Muscle layer of colon (tissue), 2 donors: Measurements from ENCODE around the gene OR10G6.
"Not testable (repeated sequence)": the region's sequence is repeated elsewhere in the genome, so short reads cannot be mapped to it uniquely, and the experiment has no call there.

Source experiments
- H3K27ac ChIP-seq: one replicate; pipeline ENCODE4 v1.7.0; 2013; ENCODE audit warnings: low read depth, mild to moderate bottlenecking, low read length, moderate library complexity
- H3K27me3 ChIP-seq, 2 donors: one replicate each; pipeline ENCODE4 v1.7.0; 2013; ENCODE audit warnings: low read length in 2 of 2, mild to moderate bottlenecking in 2 of 2; ENCODE audit not compliant: insufficient read depth in 2 of 2, control insufficient read depth in 1 of 2
- H3K36me3 ChIP-seq: one replicate; pipeline ENCODE4 v1.7.0; 2013; ENCODE audit warnings: mild to moderate bottlenecking, low read length; ENCODE audit not compliant: insufficient read depth
- H3K4me1 ChIP-seq: one replicate; pipeline ENCODE4 v1.7.0; 2013; ENCODE audit warnings: mild to moderate bottlenecking, low read length; ENCODE audit not compliant: insufficient read depth
- H3K4me3 ChIP-seq, 2 donors: one replicate each; pipeline ENCODE4 v1.7.0; 2013; ENCODE audit warnings: low read length in 2 of 2, low read depth in 1 of 2, mild to moderate bottlenecking in 1 of 2, moderate library complexity in 1 of 2
- H3K9ac ChIP-seq: one replicate; pipeline ENCODE4 v1.7.0; 2013; ENCODE audit warnings: low read length
- H3K9me3 ChIP-seq: one replicate; pipeline ENCODE4 v1.7.0; 2013; ENCODE audit warnings: mild to moderate bottlenecking, low read length
- donor health status: abdominal sarcoma.
- donor health status: Adenocarcinoma of cecum.

OR10G6 gene

GRCh38 chr11:123995119-123995518 is at the start of gene OR10G6:
Gene OR10G6 (minus strand): TSS chr11:123995161. CDS start chr11:123995161, 0 bp downstream.
- H3K4me3 ChIP-seq, result no peak within 1 kb of the TSS
- no peaks in the 10 kb centered on the region for H3K9me3 ChIP-seq
- H3K27ac ChIP-seq, result no peak within 1 kb of the TSS
- H3K4me1 ChIP-seq, result no peaks in the 10 kb centered on the region
- H3K9ac ChIP-seq, result no peak within 1 kb of the TSS
- H3K27me3 ChIP-seq, result no peaks in the 10 kb centered on the region
- no peaks in the 10 kb centered on the region for H3K36me3 ChIP-seq

- Histone ChIP-seq H3K4me1 (no peaks in the 10 kb centered on the region), H3K36me3 (no peaks in the 10 kb centered on the region), H3K9ac (no peak overlapping the region), H3K27me3 (no peaks in the 10 kb centered on the region), H3K27ac (no peak overlapping the region), H3K4me3 (no peak overlapping the region), H3K9me3 (no peaks in the 10 kb centered on the region)
Observed at GRCh38 chr11:124043420-124043819, 48.5 kb upstream of the OR10G6 start.

- Histone ChIP-seq H3K27me3 (no peaks in the 10 kb centered on the region), H3K9ac (no peak within 1 kb of the TSS), H3K4me3 (no peak within 1 kb of the TSS), H3K27ac (no peak within 1 kb of the TSS), H3K9me3 (no peaks in the 10 kb centered on the region), H3K36me3 (no peaks in the 10 kb centered on the region), H3K4me1 (no peaks in the 10 kb centered on the region)
Observed at GRCh38 chr11:124041254-124041653, 46.3 kb upstream of the OR10G6 start, which contains the start of gene OR10G7. Gene OR10G7 (minus strand): TSS chr11:124041325. CDS start chr11:124039001, 2,324 bp downstream.

GRCh38 chr11:124039557-124039956 is 44.6 kb upstream of the OR10G6 start:
- no peaks in the 10 kb centered on the region for H3K36me3 ChIP-seq
- H3K27me3 ChIP-seq, result no peaks in the 10 kb centered on the region
- H3K4me3 ChIP-seq, result no peak overlapping the region
- no peaks in the 10 kb centered on the region for H3K4me1 ChIP-seq
- H3K27ac ChIP-seq, result no peak overlapping the region
- no peaks in the 10 kb centered on the region for H3K9me3 ChIP-seq
- H3K9ac ChIP-seq, result no peak overlapping the region

GRCh38 chr11:124036666-124037065 is 41.7 kb upstream of the OR10G6 start:
- Histone ChIP-seq H3K4me3 (no peak overlapping the region), H3K36me3 (no peaks in the 10 kb centered on the region), H3K27ac (no peak overlapping the region), H3K27me3 (no peaks in the 10 kb centered on the region), H3K9ac (no peak overlapping the region), H3K9me3 (no peaks in the 10 kb centered on the region), H3K4me1 (no peaks in the 10 kb centered on the region)

GRCh38 chr11:124026498-124026897 is 31.5 kb upstream of the OR10G6 start, which contains the start of gene OR10G8:
Gene OR10G8 (plus strand): TSS chr11:124026798. CDS start chr11:124029623, 2,825 bp downstream.
- Histone ChIP-seq H3K4me1 (no peaks in the 10 kb centered on the region), H3K9ac (no peak within 1 kb of the TSS), H3K9me3 (no peaks in the 10 kb centered on the region), H3K27ac (no peak within 1 kb of the TSS), H3K4me3 (no peak within 1 kb of the TSS), H3K36me3 (no peaks in the 10 kb centered on the region), H3K27me3 (no peaks in the 10 kb centered on the region)

GRCh38 chr11:124015837-124016236 is 20.9 kb upstream of the OR10G6 start:
- not testable (repeated sequence) for H3K4me1 ChIP-seq, H3K27ac ChIP-seq, H3K27me3 ChIP-seq, H3K4me3 ChIP-seq, H3K9me3 ChIP-seq, H3K36me3 ChIP-seq, H3K9ac ChIP-seq

- Histone ChIP-seq H3K9me3 (no peaks in the 10 kb centered on the region), H3K27ac (no peak within 1 kb of the TSS), H3K4me3 (no peak within 1 kb of the TSS), H3K4me1 (no peaks in the 10 kb centered on the region), H3K27me3 (no peaks in the 10 kb centered on the region), H3K9ac (no peak within 1 kb of the TSS), H3K36me3 (no peaks in the 10 kb centered on the region)
Observed at GRCh38 chr11:124012697-124013096, 17.7 kb upstream of the OR10G6 start, which contains the start of gene OR10G4. Gene OR10G4 (plus strand): TSS chr11:124012997. CDS start chr11:124015575, 2,578 bp downstream.

GRCh38 chr11:123979311-123979710 is 15.7 kb downstream of the OR10G6 start:
- no peaks in the 10 kb centered on the region for H3K4me1 ChIP-seq
- no peaks in the 10 kb centered on the region for H3K27me3 ChIP-seq
- no peak overlapping the region for H3K9ac ChIP-seq
- H3K27ac ChIP-seq, result no peak overlapping the region
- H3K4me3 ChIP-seq, result no peak overlapping the region
- H3K9me3 ChIP-seq, result no peaks in the 10 kb centered on the region
- no peaks in the 10 kb centered on the region for H3K36me3 ChIP-seq

GRCh38 chr11:123977731-123978347 is 17.1 kb downstream of the OR10G6 start, which contains the start of gene OR10S1:
Gene OR10S1 (minus strand): TSS chr11:123977781. CDS start chr11:123977664, 117 bp downstream.
- no peaks in the 10 kb centered on the region for H3K9me3 ChIP-seq
- H3K27ac ChIP-seq, result no peak within 1 kb of the TSS

GRCh38 chr11:123976770-123977560 is 18.0 kb downstream of the OR10G6 start:
- Histone ChIP-seq H3K9me3 (no peaks in the 10 kb centered on the region), H3K27ac (no peak overlapping the region), H3K9ac (no peak overlapping the region), H3K36me3 (no peaks in the 10 kb centered on the region), H3K4me1 (no peaks in the 10 kb centered on the region), H3K4me3 (no peak overlapping the region), H3K27me3 (no peaks in the 10 kb centered on the region)

More at GRCh38 chr11:123977731-123978347, 17.1 kb downstream of the OR10G6 start, which contains the start of gene OR10S1:
- no peak within 1 kb of the TSS for H3K9ac ChIP-seq
- H3K4me1 ChIP-seq, result no peaks in the 10 kb centered on the region
- no peak within 1 kb of the TSS for H3K4me3 ChIP-seq
- H3K36me3 ChIP-seq, result no peaks in the 10 kb centered on the region
- no peaks in the 10 kb centered on the region for H3K27me3 ChIP-seq
